Aorta (tissue), 5 donors: ENCODE measurements around the gene SLIT3. TPM values are rescaled to one million over a fixed set of nuclear protein-coding genes. Genes with fewer than 3 reads are reported as not detected.

ENCODE experiments used
- ATAC-seq: fragments of 200-7000 bp; cut with Tn5 transposase; one replicate; pipeline ENCODE4 v1.9.1; 2022; ENCODE audit warnings: moderate library complexity; ENCODE audit not compliant: low FRiP score
- DNase-seq, 2 donors: peaks; one replicate each; pipeline ENCODE4 v3.0.0-alpha.2; 2020
- H3K27ac ChIP-seq, 2 donors: one replicate each; pipeline ENCODE4 v1.5.1; 2013; ENCODE audit warnings: low read length in 2 of 2, mild to moderate bottlenecking in 2 of 2, moderate library complexity in 2 of 2, control low read depth in 1 of 2, inconsistent platforms in 1 of 2, low read depth in 1 of 2
- H3K27me3 ChIP-seq, 2 donors: one replicate each; pipeline ENCODE4 v1.6.1; 2013; ENCODE audit warnings: control low read depth in 1 of 2, low read length in 1 of 2, mild to moderate bottlenecking in 1 of 2, moderate library complexity in 1 of 2; ENCODE audit not compliant: insufficient read depth in 2 of 2, control insufficient read depth in 1 of 2
- H3K36me3 ChIP-seq, 2 donors: one replicate each; pipeline ENCODE4 v1.6.1; 2013; ENCODE audit warnings: control low read depth in 1 of 2, low read length in 1 of 2, mild to moderate bottlenecking in 1 of 2; ENCODE audit not compliant: insufficient read depth in 2 of 2, control insufficient read depth in 1 of 2
- H3K4me1 ChIP-seq, 2 donors: one replicate each; pipeline ENCODE4 v1.6.1; 2013; ENCODE audit warnings: low read length in 2 of 2, control low read depth in 1 of 2, mild to moderate bottlenecking in 1 of 2, moderate library complexity in 1 of 2; ENCODE audit not compliant: insufficient read depth in 2 of 2, control insufficient read depth in 1 of 2
- H3K4me3 ChIP-seq, 2 donors: one replicate each; pipeline ENCODE4 v1.5.1; 2013; ENCODE audit warnings: low read length in 2 of 2, control low read depth in 1 of 2, mild to moderate bottlenecking in 1 of 2
- H3K9me3 ChIP-seq: one replicate; pipeline ENCODE4 v1.6.1; 2013; ENCODE audit warnings: mild to moderate bottlenecking, low read length; ENCODE audit not compliant: control insufficient read depth
- WGBS, 2 donors: extraction: QIAGEN DNeasy Blood & Tissue Kit; methylation state at CpG; one replicate each; pipeline ENCODE4 v1.1.7; 2013; 5-methylcytosine and 5-hydroxymethylcytosine counted together
- intact Hi-C, 2 donors: fragments of 100-400 bp; cut with DNase I; formaldehyde crosslinking; loops; one replicate each; pipeline versions ENCODE4 v1.14.2 to v1.15.0; 2022
- polyA plus RNA-seq, 2 donors: library from polyadenylated mRNA; stranded (reverse); fragments of 200-250 nt; gene quantifications; one replicate each; pipeline ENCODE4 v1.2.3, GENCODE V29; 2013
- total RNA-seq, 2 donors: library from RNA; stranded (reverse); fragmentation: NEBNext Ultra II Directional; extraction: Animal tissue kit (Norgen Biotek cat#: 25700); gene quantifications; one replicate each; pipeline ENCODE4 v1.2.1, GENCODE V29; 2021
- donor health status: healthy with polysubstance abuse.
- donor health status: Bipolar disorder and iron deficiency.
- donor health status: DM: no; HTN: no; CAD: no.
- donor health status: DM: no; HTN: no; CAD: no.
- donor health status: DM: yes; HTN: yes; CAD: no.

Gene SLIT3
- total and polyA plus RNA-seq, 4 donors: 8.6 to 108 (median 77.0) TPM

DNA sequence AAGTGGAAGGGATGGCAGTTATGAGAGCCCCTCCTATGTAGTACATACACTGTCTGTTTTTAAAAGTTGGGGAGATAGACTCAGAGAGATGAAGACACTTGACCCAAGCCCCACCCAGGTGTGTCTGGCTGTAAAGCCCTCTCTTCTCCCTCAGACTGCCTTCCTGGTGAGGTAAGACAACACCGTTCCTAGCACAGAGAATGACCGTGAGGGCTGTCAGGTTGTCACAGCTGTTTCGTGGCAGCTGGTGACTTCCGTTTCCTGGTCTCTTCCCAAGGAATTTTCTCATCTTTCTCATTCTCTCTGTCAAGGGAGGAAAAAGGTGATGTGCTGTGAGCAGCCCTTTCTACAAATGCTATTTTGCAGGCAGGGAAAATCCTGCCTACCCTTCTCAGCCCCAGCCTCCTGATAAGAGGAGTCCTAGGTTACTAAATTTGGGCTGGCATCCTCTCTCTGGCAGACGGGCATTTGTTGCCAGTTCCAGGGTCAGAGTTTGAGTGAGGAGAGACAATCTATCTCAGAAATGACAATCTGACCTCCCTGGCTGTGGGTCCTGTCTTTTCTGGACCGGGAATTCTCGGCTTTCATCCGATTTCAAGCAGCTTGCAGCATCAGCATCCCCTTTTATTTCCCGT lies 458.3 kb downstream of the SLIT3 start:
- intact Hi-C loops: no loop called here
- DNase-seq: no peak
- 45 to 57% methylated on average over 9 of the region's 9 CpGs for WGBS, 2 donors

DNA sequence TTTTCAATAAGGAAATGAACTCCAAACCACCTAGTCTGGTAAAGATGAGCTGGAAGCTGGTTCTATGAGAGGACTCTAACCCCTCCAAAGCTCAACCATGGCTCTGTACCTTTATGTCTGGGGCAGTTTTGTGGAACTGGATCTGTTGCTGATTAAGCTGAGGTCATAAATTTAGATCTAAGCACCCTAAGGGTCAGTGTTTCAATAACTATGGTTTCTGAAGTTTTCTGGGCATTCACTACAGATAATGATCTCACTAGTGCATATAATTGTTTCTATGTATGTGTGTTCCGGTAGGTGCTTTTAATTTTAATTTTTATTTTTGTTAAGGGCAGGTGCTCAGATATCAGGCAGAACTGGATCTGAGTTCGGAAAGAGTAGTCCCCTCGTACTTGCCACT lies 463.1 kb downstream of the SLIT3 start:
- Histone ChIP-seq H3K4me1 (no peaks in the 10 kb centered on the region), H3K9me3 (no peaks in the 10 kb centered on the region), H3K36me3 (no peaks in the 10 kb centered on the region), H3K27ac (no peak overlapping the region), H3K27me3 (no peaks in the 10 kb centered on the region), H3K4me3 (no peak overlapping the region)
- no peak for ATAC-seq
- WGBS, 2 donors: 93 to 96% methylated on average over 3 of the region's 3 CpGs
- intact Hi-C loops: no loop called here
- DNase-seq: no peak

More for the DNA sequence above, 458.3 kb downstream of the SLIT3 start:
- H3K27ac ChIP-seq: no peak overlapping the region
- no peaks in the 10 kb centered on the region for H3K27me3 ChIP-seq
- no peak overlapping the region for H3K4me3 ChIP-seq
- H3K9me3 ChIP-seq: no peaks in the 10 kb centered on the region
- H3K36me3 ChIP-seq: no peaks in the 10 kb centered on the region
- no peak for ATAC-seq
- H3K4me1 ChIP-seq: peaks cover 0 to 7% of the 10 kb centered on the region in 2 donors

DNA sequence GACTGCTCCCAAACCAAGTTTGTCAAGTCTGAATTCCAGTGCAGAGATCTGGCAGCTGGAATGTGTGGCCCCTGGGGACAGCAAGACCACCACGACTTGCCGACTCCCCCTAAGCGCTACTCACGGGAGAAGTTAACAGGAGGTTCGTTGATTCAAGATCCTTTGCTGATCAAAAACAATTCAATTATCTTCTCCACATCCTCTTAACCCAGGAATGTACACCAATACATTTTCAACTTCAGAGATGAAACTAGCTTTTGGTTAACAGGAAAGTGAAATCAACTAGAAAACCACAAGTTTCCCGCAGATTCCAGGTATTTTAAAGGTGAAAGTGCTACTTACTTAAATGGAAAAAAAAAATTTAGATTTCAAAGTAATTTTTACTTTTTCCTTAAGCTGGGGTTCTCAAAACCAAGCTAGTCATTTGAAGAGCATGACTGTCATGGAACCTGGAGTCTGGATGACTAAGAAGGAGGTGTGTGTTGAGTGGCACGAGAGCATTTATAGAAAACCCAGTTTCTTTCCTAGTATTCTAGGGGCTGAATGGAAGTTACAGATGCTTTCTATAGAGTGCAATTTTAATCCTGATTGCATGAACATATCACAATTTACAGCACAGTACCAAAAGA lies 464.2 kb downstream of the SLIT3 start:
- WGBS, 2 donors: 82% methylated on average over 7 of the region's 7 CpGs
- Histone ChIP-seq H3K4me3 (no peak overlapping the region), H3K9me3 (no peaks in the 10 kb centered on the region), H3K27ac (no peak overlapping the region), H3K36me3 (no peaks in the 10 kb centered on the region), H3K27me3 (no peaks in the 10 kb centered on the region), H3K4me1 (no peaks in the 10 kb centered on the region)
- ATAC-seq: no peak
- intact Hi-C loops: no loop called here
- DNase-seq: no peak

DNA sequence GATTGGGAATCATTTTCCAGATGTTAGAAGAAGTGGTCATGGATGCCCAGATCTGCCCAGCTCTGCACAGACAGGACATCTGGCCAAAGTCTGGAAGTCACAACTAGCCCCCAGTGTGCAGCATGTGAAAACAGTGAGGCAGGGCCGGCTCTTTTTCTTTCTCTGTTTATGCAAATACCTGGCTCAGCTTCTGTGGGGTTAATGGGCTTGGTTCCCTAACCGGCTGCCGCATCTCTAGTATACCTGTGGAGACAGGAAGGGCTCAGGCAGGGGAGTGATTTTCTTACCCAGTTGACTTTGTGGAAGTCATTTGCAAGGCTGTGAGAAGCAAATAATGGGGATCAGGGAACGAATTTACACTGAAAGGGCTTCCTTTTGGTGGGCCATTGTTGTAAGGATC lies 467.0 kb downstream of the SLIT3 start:
- Histone ChIP-seq H3K27me3 (no peaks in the 10 kb centered on the region), H3K36me3 (no peaks in the 10 kb centered on the region), H3K4me3 (no peak overlapping the region), H3K4me1 (no peaks in the 10 kb centered on the region), H3K27ac (no peak overlapping the region), H3K9me3 (no peaks in the 10 kb centered on the region)
- DNase-seq (no peak), ATAC-seq (no peak)
- intact Hi-C loops: no loop called here
- 88 to 90% methylated on average over 4 of the region's 4 CpGs for WGBS, 2 donors

DNA sequence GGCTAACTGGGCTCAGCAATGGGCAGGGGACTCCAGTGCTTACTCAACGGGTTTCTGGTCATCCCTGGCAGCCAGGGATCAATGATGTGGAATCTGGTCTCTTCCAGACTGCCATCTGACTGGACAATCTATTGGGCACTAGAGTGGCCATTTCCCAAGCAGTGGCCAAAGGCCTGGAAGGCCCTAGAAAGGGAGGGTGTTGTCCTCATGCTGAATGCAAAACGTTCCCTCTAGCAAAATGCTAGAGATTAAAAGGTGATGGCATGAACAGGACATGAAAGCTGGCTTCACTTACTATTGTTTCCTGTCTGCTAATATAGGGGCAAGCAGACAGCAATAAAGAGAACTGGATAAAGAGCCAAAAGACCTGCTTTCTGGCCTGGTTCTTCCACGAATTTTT lies 467.6 kb downstream of the SLIT3 start:
- DNase-seq (no peak), ATAC-seq (no peak)
- intact Hi-C loops: no loop called here
- 63 to 64% methylated on average over 3 of the region's 3 CpGs for WGBS, 2 donors
- no peaks in the 10 kb centered on the region for H3K27me3 ChIP-seq
- H3K4me1 ChIP-seq: no peaks in the 10 kb centered on the region
- no peak overlapping the region for H3K27ac ChIP-seq
- H3K4me3 ChIP-seq: no peak overlapping the region
- H3K36me3 ChIP-seq: no peaks in the 10 kb centered on the region
- no peaks in the 10 kb centered on the region for H3K9me3 ChIP-seq

DNA sequence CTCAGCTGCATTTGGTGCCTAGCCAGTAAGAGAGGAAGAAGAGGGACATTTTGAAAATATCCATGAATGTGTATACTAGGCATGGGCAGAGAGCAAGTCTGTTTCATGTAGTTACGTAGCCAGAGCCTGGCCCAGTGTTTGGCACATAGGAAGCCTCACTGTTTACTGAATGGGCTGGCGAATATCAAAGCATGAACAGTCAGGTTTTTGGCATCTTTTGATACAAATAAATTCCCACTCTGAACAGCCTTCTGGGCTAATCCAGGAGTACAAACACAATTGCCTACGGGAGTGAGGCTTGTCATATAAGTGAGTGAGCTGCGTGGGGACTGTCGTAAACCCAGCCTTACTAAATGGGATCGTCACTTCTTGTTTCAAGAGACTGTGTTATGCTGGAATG lies 468.6 kb downstream of the SLIT3 start:
- WGBS, 2 donors: 80 to 83% methylated on average over 6 of the region's 6 CpGs
- DNase-seq (no peak), ATAC-seq (no peak)
- intact Hi-C loops: no loop called here
- H3K27ac ChIP-seq: no peak overlapping the region
- no peaks in the 10 kb centered on the region for H3K4me1 ChIP-seq
- no peaks in the 10 kb centered on the region for H3K27me3 ChIP-seq
- no peaks in the 10 kb centered on the region for H3K9me3 ChIP-seq
- no peak overlapping the region for H3K4me3 ChIP-seq
- no peaks in the 10 kb centered on the region for H3K36me3 ChIP-seq

DNA sequence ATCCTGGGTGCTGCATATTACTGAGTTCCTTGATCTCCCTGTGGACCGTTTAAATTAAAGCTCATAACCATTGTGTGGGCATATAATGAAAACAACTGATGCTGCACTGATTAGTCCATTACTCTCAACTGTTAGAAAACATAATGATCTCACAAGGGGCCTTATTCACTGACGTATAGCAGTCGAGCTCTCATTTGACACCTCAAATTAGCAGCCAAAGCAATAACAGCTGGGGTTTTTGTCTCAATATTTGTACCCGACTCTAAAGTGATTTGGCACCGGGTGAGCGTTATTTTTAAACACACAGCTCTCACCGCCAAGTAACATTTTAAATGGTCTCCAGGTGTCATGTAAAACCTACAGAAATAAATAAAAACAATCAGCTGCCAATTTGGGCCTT lies 469.6 kb downstream of the SLIT3 start:
- intact Hi-C loops: no loop called here
- Histone ChIP-seq H3K27me3 (no peaks in the 10 kb centered on the region), H3K9me3 (no peaks in the 10 kb centered on the region), H3K27ac (no peak overlapping the region), H3K4me3 (no peak overlapping the region), H3K4me1 (no peaks in the 10 kb centered on the region), H3K36me3 (no peaks in the 10 kb centered on the region)
- ATAC-seq (no peak), DNase-seq (no peak)
- 79 to 81% methylated on average over 7 of the region's 7 CpGs for WGBS, 2 donors

DNA sequence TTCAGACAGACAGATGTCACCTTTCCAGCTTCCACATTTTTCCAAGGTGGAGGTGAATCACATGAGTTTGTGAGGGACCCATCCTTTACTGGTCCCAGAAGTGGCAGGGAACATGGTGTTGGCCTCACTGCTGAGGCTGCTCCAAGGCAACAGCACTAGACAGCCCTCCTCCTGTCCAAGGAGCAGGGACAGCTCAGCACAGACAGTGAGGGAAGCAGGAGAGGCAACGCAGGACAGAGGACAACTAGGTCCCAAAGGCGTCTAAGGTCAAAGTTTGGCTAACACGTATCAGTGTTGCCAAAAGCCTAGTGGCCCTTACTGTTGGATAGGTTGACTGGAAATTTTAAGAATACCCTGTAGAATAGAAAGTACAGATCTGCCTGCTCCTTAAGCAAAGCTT lies 470.1 kb downstream of the SLIT3 start:
- H3K4me1 ChIP-seq: no peaks in the 10 kb centered on the region
- intact Hi-C loops: no loop called here
- H3K9me3 ChIP-seq: no peaks in the 10 kb centered on the region
- H3K36me3 ChIP-seq: no peaks in the 10 kb centered on the region
- H3K27me3 ChIP-seq: no peaks in the 10 kb centered on the region
- no peak for DNase-seq
- no peak for ATAC-seq
- no peak overlapping the region for H3K4me3 ChIP-seq
- H3K27ac ChIP-seq: no peak overlapping the region
- 74 to 78% methylated on average over 3 of the region's 3 CpGs for WGBS, 2 donors

DNA sequence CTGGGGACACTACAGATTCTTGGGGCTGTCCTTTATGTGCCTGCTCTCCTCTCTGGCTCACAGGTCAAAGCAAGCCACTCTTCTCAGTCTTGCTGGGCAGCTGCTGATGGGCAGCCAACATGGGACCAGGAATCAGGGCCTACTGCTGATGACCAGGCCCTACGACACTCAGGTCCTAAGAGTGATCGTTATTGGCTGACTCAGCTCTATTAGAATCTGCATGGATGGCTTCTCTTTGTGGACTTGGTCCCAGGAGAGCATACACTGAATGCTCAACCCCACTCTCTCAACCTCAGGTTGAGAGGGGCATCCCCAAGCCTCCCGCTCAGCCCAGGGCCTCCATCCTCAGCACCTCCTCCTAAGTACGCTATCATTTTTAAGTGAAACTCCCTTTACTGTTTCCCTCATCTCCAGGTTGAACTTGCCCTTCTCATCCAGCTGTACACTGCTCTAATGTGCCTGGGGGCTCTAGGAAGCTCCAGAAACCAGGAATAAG lies 471.0 kb downstream of the SLIT3 start:
- DNase-seq: no peak
- H3K9me3 ChIP-seq: no peaks in the 10 kb centered on the region
- no peaks in the 10 kb centered on the region for H3K4me1 ChIP-seq
- no peaks in the 10 kb centered on the region for H3K27me3 ChIP-seq
- H3K36me3 ChIP-seq: no peaks in the 10 kb centered on the region
- intact Hi-C loops: no loop called here
- no peak overlapping the region for H3K27ac ChIP-seq
- WGBS, 2 donors: 82 to 95% methylated on average over 4 of the region's 4 CpGs
- ATAC-seq: no peak
- no peak overlapping the region for H3K4me3 ChIP-seq
